GM19324 (cell line): ENCODE measurements around the gene SAP30BP.

ENCODE experiments used
- ATAC-seq: cut with Tn5 transposase; IDR thresholded peaks from one replicate; pipeline ENCODE4 v1.9.1; 2021; ENCODE audit warnings: mild to moderate bottlenecking, moderate library complexity; ENCODE audit not compliant: unreplicated experiment, low FRiP score

SAP30BP gene

GRCh38 chr17:75681289-75681688, 14.2 kb downstream of the SAP30BP start:
- no peak for ATAC-seq

- ATAC-seq, result no peak
Measured at GRCh38 chr17:75683583-75683982, 16.4 kb downstream of the SAP30BP start.

DNA sequence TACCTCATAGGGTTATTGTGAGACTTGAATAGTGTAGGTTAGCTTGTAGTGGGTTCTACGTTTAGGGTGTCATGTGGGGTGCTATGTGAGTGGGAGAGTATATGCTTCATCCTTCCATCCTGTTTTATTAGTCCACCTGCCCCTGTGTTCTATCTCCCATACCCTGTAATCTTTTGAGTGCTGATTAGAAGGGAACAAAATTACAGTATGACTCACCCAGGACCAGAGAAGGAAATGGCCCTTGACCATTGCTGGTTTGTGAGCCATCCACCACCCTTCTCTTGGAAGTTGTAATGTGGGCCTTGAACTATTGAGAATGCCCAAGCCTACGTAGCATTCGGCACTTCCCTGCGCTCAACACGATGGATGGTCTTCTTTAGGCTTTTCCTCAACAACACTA, 17.1 kb downstream of the SAP30BP start:
- ATAC-seq, result no peak

DNA sequence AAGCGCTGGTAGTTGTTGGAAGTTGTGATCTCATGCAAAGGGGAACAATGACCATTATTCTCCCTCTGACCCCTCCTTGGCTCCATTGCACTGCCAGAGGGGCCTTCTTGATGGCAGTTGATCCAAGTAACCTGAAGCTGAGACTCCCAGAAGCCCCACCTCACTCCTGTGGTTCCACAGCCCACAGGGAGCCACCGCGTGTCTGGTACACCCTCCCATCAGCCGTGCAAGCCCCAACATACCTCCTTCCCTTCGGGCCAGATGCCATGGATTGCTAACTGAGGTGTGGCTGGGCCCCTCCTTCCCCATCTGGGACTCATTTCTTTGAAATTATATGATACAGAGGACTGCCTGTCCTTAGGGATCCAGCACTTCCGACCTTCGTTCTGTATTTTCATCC, 17.8 kb downstream of the SAP30BP start:
- no peak for ATAC-seq

DNA sequence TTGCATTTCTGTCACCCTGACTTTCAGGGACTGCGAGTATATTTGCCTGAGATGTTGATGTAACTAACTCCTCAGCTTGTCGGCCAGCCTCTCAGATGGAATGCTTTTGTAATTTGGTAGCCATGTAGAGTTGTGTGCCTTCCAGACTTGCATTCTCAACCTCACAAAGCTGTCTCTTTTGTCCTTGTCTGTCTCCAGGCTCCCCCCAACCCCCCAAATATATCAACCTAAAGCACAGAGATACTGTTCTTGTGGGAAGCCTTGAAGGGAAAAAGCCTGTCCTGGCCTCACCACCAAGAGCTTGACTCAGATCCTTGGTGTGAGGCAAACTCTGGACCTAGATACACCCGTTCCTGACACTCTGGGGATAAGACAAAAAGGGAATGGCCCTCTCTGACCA, 18.4 kb downstream of the SAP30BP start:
- no peak for ATAC-seq

DNA sequence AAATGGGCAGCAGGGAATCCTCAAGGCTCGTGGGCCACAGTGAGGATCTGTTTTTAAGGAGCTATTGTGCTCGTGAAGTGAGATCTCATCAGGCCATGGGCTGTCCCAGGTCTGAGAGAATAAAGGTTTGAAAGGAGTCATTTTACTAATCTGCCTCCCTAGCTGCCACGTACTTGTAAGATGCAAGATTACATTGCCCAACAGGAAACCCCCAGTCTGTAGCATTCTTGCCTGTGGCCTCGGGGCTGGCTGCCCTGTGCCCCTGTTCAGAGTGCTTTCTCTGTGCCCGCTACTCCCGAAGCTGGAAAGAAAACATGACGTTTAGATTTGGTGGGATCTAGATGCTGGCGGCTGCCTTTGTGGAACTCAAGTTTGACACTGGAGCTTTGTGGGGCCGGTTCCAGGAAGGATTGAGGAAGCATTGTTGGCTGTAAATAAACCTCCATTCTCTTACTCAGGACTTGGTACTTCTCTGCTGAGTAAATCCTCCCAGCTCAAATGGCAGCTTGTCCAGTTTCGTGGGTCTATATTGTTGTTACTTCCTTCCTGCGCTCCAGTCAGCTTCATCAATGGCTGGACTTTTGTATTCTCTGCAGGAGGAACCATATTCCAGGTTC, 21.2 kb downstream of the SAP30BP start:
- no peak for ATAC-seq

DNA sequence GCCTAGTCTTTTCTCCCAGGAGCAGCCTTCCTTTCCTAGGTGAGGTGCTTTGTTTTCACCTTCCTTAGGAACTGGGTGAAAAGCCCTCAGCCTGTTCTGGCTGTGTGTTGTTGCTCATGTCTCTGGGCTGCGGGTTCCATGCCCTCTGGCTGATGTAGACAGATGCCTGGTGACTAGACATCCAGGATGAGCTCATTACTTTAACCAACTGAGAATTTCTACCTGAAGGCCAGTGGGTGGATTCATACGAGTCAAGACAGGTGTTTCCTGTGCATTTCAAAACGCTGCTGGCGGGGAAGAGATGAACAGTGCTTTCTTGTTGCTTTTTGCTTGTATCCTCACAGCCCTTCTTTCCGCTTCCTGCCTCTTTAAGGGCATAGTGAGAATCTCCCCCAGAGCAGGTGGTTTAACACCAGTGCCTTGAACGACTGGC, 22.3 kb downstream of the SAP30BP start:
- no peak for ATAC-seq

DNA sequence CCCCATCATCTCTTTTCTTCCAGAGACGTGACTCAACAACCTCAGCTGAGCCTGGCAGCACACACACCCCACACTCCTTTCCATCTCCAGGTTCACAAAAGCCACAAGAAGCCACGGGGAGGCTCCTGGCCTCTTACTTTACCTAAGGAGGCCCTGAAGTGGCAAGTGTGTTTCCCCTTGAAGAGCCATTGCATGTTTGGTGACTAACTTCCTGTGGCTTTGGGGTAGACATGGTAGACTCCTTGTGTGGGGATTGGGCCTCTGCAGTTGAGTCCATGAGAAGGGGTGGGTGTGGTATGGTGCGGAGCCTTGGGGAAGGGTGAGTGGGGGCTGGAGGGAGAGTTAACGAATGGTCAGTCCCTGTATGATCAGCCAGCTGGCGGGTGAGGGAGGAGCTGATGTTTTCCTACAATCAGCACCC, 24.2 kb downstream of the SAP30BP start:
- no peak for ATAC-seq

DNA sequence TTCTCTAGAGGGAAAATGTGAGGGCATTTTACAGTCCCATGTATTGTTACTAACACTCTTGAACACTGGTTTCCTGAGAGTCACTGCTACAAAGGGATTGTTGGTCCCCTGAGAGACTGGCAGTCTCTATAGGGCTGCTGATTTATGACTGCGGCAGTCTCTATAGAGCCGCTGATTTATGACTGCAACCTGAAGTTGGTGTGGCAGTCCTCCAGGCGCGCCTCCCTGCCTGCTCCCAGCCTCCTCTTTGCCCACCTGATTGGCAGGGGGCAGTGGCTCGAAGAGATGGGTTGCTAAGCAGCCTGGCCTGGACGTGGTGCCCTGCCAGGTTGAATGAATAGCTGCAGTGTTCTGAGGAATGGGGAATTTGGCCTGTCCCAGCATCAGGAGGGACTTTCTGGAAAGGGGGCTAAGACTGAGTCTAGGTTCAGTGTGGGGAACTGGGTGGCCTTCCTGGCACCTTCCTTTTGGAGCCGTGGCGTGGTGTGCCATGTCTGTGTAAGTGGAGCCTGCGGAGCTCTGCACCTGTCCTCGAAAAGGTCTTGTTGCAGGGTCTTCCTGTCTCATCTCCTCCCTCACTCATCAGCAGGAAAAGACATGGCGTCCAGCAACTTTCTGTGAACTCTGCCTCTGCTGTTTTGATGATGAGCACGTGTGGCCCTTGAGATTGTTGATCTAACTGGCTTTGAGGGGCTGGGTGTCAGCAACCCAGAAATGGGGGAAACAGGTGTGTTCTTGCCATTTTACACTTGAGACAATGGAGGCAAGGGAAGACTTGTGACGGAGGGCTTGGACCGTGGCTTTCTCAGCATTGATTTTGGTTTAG, 24.9 kb downstream of the SAP30BP start:
- no peak for ATAC-seq

GRCh38 chr17:75692976-75693375, 25.8 kb downstream of the SAP30BP start:
- no peak for ATAC-seq

GRCh38 chr17:75693500-75694481, 26.7 kb downstream of the SAP30BP start:
- no peak for ATAC-seq

GRCh38 chr17:75694536-75694935, 27.4 kb downstream of the SAP30BP start:
- ATAC-seq, result no peak

GRCh38 chr17:75695141-75695829, 28.1 kb downstream of the SAP30BP start:
- ATAC-seq, result no peak

- ATAC-seq, result no peak
Measured at GRCh38 chr17:75695830-75696271, 28.7 kb downstream of the SAP30BP start.

GRCh38 chr17:75697651-75698291, 30.6 kb downstream of the SAP30BP start:
- no peak for ATAC-seq

GRCh38 chr17:75698659-75699058, 31.5 kb downstream of the SAP30BP start:
- no peak for ATAC-seq

DNA sequence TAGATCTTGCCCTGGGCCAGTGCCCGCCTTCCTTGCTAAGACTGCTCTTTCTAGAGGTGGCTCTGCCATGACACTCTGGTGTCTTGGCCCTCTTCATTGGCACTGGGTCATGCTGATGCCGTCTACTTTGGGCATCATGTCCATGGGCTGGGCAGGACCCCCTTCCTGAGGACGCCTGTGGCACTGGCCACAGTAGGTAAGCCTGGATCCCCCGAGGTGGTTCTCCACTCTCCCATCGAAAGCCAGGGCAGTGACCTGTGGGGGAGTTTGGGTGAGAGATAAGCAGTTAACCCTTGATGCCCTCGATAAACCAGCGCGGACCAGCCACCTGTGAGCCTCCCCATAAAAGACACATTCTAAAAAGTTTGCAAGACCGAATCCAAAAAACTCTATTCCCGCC, 34.1 kb downstream of the SAP30BP start:
- ATAC-seq, result no peak

- ATAC-seq, result no peak
Measured at GRCh38 chr17:75703191-75703590, 36.1 kb downstream of the SAP30BP start.

DNA sequence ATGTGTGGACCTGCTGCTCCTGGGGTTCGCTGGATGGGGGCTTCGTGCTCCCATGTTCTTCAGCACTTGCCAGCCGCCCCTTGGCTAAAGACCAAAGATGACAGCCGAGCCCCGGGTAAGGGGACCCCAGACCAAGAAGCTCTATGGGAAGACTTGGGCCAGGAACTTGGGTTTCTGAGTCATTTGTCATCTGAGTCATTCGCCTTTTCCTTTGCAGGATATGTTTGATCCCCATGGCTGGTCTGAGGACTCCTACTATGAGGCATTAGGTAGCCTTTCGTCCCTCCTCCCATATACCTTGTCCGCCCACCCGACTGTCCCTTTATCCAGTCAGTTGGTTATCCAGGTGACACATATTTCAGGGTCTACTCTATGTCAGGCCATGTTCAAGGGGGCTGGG, 36.5 kb downstream of the SAP30BP start:
- no peak for ATAC-seq
